ENCODE measurements around the gene RMDN3.

Gene RMDN3

GRCh38 chr15:40694688-40695468 lies 60.2 kb downstream of the RMDN3 start, which contains the start of gene RAD51:
TSS of gene RAD51 (plus strand) at chr15:40695174. CDS start at chr15:40698759, 3,585 bp downstream.
- DNase-seq (ENCODE audit: low spot score) = peak; percentile 95

DNA sequence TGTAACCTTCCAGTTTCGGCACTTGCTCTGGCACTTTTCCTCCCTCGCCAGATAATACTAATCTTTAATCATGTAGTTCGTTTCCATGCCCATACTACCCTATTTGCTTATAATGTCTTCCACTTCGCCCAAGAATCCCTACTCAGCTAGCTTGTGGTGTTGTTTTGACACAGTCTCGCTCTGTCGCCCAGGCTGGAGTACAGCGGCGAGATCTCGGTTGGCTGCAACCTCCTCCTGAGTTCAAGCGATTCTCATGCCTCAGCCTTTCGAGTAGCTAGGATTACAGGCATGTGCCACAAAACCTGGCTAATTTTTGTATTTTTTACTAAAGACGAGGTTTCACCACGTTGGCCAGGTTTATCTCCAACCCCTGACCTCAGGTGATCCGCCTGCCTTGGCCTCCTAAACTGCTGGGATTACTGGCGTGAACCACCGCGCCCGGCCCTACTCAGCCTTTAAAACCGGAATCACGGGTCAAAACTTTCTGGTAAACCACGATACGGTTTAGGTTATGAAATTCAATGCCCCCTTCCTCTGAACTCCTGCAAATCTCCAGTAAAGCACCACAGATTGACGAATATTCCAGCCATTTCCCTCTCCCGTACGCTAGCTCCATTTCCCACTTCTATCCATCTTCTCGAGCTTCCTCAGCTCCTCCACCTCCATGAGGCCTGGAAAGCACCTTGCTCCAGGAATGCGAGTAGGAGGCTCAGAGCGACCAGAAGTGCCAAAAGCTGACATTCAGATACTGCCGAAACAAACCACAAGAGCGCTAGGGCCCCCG lies 61.0 kb downstream of the RMDN3 start:
- no peak for DNase-seq (ENCODE audit: low spot score)

DNA sequence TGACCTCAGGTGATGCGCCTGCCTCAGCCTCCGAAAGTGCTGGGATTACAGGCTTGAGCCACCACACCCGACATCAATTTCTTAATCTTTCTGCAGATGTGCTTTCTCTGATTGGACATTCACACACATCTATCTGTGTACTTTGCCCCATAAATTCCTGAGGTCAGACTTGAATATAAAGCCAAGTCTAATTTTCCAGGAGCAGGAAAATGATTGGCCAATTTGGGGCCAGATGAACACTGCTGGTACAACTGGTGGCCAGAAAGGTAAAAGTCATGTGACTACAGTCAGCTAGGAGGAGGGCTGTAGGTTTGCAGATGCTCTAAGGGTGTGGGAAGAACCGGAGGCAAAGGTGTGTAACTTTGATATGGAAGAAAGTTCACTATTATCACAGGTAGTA lies 63.3 kb downstream of the RMDN3 start:
- DNase-seq (ENCODE audit: low spot score) = no peak

DNA sequence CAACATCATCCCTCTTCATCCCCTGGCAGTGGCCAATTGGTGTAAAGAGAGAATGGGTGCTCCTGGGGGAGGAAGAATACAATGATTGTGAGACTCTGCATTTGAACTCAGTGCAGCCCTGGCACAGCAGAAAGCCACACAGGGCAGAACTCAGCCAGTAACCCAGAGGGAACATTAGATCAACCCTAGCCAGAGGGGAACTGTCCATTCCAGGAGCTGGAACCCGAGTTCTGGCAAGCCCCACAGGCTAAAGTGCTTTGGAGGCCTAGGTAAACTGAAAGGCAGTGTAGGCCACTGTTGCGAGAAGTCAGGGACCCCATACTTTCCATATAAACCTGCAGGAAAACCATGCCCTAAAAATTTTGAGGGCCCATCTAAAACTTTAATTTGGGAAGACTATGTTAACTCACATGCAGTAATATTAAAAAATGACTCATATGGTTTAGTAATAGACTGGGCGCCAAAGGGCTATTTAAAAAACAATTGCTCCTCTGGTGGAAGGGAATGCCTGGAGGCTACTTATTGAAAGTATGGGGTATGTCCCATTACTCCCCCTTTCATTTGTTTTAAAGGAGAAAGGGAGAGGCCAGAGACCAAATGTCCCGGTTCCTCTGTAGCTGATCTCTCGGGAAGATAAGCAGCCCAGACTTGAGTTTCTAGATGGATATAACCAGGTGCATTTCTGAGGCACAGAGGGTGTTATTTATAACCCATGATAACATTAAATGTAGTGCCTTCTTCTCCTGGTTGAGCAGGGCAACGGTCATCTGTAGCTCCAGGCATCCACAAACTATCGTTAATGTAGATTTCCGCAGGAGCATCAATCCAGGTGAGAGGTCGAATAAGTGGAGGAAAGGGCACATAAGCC lies 65.9 kb downstream of the RMDN3 start:
- DNase-seq (ENCODE audit: low spot score) = no peak

Measured in activated CD4-positive, alpha-beta T cell treated with anti-CD3 and anti-CD28 coated beads, Interleukin-2, Interleukin-4, amounts not matched to agents 100 ng/mL and 50 ng/mL, durations not matched to agents 16 hours and 8 hours (primary cell).